GM18868 (cell line): ENCODE data around the gene NASP.

Experiments
- ATAC-seq: cut with Tn5 transposase; IDR thresholded peaks from one replicate; pipeline ENCODE4 v1.9.1; 2021; ENCODE audit warnings: mild to moderate bottlenecking, moderate library complexity; ENCODE audit not compliant: unreplicated experiment

The NASP gene

DNA sequence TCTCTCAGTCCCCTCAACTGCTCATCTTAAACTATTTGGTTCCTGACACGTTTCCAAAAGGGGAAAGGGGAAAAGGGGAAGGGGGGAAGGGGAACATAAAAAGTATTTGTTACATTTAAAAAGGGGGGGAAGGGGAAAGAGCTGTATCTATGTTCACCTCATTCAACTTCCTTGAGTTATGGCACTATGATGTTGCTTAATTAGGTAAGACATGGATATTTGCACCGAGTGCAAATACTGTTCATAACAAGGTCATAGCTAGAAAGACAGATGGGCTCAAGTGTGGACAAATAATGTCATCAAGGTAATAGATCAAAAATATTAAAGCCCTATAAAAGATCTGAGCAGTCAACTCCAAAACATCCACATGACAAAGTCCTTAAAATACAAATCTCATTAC, 76.5 kb downstream of the NASP start:
- ATAC-seq = no peak

DNA sequence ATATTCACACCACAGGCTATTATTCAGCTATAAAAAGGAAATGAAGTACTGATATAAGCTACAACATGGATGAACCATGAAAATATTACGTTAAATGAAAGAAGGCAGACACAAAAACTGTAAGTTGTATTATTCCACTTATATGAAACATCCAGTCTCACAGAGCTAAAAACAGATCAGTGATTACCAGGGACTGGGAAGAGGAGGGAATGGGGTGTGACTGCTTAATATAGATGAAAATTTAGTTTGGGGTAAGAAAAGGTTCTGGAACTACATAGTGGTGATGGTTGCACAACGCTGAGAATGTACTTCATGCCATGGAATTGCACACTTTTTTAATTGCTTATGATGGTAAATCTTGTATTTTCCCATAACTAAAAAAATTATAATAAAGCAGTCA, 83.0 kb downstream of the NASP start:
- no peak for ATAC-seq

DNA sequence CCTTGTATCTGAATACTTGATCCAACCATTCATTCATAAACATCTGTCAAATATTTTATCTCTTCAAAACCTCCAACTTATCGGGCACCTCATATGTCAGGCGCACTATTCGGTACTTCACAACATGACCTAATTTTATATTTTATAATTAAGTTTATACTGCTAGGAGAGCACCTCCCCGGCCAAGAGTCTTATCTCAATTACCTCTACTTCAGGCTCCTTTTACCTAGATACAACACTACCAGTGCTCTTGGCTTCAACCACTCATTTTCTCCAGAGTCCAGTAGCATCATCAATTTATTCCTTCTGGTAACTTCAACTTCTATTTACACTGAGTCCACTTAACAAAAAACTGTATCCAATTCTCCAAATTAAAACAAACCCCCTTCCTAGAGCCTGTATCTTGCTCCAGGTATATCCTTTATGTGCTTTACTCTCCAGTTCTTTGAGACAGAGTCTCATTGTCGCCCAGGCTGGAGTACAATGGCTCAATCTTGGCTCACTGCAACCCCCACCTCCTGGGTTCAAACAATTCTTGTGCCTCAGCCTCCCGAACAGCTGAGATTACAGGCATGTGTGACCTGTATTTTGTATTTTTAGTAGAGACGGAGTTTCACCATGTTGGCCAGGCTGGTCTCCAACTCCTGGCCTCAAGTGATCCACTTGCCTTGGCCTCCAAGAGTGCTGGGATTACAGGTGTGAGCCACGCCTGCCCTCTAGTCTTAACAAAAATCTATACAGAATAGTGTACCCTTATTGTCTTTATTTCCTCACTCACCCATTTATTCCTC, 83.7 kb downstream of the NASP start:
- ATAC-seq = no peak
